ENCODE data around the gene PGM5.
"Not testable (repeated sequence)": the region's sequence is repeated elsewhere in the genome, so short reads cannot be mapped to it uniquely, and the experiment has no call there.

The PGM5 gene

GRCh38 chr9:68377723-68378122, 21.3 kb downstream of the PGM5 start:
- DNase-seq (ENCODE audit: low read depth, low spot score) = not testable (repeated sequence)

DNA sequence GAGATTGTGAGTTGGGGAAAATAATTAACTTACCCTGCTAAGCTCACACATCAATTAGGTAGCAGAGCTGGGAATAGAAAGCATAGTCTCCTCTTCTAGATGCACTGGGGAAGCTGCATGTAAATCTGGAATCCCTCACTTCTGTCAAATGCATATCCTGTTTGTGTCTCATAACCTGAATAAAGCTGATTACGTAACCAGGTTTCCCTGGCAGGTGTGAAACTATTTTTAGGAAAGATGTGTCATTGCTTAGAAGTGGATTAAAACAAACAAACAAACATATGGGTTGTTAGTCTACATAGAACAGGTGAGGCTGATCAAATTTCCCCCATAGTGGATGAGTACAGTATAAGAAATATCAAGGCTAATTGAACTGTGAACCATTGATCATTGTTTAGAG, 27.5 kb downstream of the PGM5 start:
- not testable (repeated sequence) for DNase-seq (ENCODE audit: low read depth, low spot score)

DNA sequence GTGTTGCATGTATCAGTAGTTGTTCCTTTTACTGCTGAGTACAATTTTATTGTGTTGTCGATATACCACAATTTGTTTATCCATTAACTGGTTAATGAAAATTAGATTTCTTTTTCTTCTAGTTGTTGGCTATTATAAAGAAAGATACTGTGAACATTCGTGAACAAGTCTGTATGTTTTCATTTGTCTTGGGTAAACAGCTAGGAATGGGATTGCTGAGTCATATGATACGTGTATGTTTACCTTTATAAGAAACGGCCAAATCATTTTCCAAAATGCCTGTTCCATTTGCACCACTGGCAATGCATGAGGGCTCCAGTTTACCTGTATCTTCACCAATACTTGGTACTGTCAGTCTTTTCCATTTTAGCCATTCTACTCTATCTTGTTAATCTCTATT, 33.1 kb downstream of the PGM5 start:
- DNase-seq (ENCODE audit: low read depth, low spot score) = not testable (repeated sequence)

DNA sequence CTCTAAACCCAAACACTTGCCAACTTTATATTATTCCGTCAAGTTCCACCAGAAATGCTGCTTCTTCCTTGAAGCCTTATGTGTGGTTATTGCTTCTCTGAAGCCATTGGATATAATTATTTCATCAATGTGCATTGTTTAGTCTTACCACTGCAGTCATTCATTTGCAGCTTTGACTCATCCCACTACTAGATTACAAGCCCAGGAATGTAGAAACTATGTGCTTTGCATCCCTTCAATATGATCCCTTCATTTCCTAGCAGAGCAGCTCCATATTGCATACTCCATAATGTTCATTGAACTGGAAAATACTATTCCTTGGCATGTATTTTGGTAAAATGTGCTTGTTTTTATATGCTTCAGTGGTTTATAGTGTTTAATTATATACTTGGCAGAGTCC, 34.3 kb downstream of the PGM5 start:
- not testable (repeated sequence) for DNase-seq (ENCODE audit: low read depth, low spot score)

GRCh38 chr9:68396411-68397094, 40.1 kb downstream of the PGM5 start:
- DNase-seq (ENCODE audit: low read depth, low spot score) = not testable (repeated sequence)

DNA sequence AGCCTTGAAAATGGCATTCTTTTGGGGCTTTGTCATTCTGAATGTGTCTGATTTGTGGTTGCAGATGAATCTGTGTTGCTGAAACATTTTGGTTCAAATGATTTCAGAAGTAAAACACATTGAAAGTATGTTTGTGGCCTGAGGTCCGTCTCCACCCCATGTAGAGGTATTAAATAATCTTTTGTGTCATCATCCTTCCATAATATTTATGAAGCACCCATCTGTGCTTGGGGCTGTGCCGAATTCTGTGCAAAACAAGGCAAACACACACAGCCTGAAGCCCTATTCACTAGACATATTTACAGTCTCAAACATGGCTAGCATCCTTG, 40.6 kb downstream of the PGM5 start:
- DNase-seq (ENCODE audit: low read depth, low spot score) = not testable (repeated sequence)

- not testable (repeated sequence) for DNase-seq (ENCODE audit: low read depth, low spot score)
Measured at GRCh38 chr9:68397796-68398195, 41.4 kb downstream of the PGM5 start.

DNA sequence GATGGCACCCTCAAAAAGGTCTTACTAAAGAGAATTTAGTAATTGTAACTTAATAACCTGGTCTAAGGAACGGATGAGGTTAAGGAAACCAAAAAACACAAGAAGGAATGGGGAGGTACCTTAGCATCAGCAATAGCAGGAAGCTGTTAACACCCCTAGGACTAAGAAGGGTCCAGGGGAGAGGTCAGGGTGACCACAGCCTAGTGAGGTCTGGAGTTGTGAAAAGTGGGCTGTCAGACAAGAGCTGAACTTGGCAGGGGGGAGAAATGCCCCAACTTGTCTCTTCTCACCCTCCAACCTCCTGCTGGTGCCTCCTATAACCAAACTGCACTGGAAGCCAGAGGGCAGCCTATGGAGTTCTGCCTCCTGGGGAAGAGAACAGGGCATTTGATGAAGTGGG, 41.9 kb downstream of the PGM5 start:
- DNase-seq (ENCODE audit: low read depth, low spot score) = not testable (repeated sequence)

GRCh38 chr9:68404421-68405185, 48.2 kb downstream of the PGM5 start:
- DNase-seq (ENCODE audit: low read depth, low spot score) = not testable (repeated sequence)

DNA sequence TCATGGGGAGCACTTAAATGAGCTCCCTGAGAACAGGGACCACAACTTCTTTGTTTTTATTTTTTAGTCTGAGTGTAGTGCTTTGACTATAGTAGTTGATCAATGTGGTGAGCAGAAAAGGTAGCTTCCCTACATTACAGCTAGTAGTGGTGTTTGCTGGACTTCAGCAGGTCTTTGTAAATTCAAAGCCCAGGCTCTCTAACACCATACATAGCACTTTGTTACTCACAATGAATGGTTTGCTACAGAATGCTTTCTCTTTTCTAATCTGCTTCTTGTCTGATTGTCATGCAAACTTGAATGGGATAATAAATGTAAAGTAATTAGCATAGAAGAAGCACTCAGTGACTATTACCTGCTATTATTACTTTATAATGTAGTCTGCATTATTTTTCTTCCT, 55.5 kb downstream of the PGM5 start:
- DNase-seq (ENCODE audit: low read depth, low spot score) = not testable (repeated sequence)

GRCh38 chr9:68412754-68413153, 56.3 kb downstream of the PGM5 start:
- DNase-seq (ENCODE audit: low read depth, low spot score) = not testable (repeated sequence)

- not testable (repeated sequence) for DNase-seq (ENCODE audit: low read depth, low spot score)
Measured at GRCh38 chr9:68415065-68415464, 58.7 kb downstream of the PGM5 start.

DNA sequence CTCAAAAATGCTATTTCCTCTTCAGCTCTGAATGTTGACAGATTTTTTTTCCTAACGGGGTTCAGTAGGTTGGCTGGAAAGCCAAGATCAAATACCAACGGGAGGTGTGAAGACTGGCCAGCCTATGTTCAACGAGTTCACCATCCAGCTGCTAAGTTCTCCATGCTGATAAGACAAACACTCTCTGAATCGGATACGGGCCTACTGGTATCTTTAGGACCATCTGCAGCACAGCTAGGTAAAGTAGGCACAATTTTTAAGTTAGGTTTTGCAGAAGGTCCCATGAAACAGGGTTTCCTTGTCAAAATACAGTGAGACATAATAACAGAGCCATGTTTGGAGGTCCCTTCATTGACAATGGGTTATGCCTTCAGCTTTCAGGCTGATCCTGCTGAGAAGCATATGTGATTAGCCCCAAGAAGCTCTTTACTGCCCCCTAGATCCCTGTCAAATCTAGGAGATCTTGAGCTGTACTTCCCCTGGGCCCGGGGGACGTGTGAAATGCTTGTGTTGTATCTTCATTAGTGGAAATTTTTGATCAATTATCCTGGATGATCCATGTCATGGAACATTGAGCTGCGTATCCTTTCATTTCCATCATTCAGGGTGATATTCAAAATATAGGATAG, 60.6 kb downstream of the PGM5 start:
- DNase-seq (ENCODE audit: low read depth, low spot score) = no peak

GRCh38 chr9:68417762-68418161, 61.4 kb downstream of the PGM5 start:
- DNase-seq (ENCODE audit: low read depth, low spot score) = no peak

DNA sequence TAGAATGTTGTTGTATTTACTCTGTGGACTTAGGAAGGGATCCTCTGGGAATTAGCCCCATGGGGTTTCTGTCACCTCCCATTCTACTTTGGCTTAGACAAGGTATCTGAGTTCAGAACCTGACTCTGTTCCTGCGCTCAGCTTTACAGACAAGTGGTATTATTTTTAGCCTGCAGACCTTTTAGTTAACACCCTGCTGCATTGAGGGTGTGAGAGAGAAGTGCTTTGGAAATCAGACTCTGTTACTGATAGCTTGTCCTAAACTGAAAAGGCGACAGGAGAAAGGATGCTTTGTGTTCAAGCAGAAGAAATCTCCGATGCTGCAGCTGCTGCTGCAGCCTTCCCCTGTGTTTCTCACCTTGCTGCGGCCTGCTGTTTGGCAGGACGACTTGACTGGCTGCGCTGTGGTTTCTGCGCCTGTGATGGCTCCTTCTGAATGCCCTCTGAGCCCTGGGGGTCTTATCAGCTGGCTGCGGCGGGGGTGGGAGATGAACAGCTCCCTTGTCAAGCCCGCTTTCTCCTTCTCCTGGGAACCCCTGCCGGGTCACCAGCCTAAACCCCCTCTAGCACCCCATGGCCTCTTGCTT, 61.9 kb downstream of the PGM5 start:
- DNase-seq (ENCODE audit: low read depth, low spot score) = no peak

GRCh38 chr9:68419901-68420300, 63.5 kb downstream of the PGM5 start:
- DNase-seq (ENCODE audit: low read depth, low spot score) = no peak

DNA sequence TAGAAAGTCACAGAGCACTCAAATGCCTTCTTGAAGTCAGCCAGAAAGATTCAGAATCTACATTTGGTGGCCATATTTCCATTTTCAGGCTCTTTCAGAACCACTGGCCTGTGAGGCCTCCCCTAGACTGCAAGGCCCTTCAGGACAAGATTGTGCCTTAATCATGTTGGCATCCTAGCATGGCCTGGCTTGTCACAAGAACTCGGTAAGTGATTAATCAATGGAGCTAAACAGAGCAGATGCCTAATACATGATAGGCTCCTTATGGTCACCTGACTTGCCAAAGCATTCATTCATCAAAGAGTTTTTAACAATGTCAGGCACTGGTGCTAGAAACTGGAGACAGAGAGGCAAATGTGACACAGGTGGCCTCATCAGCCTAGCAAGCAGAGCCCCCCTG, 70.3 kb downstream of the PGM5 start:
- DNase-seq (ENCODE audit: low read depth, low spot score) = no peak

DNA sequence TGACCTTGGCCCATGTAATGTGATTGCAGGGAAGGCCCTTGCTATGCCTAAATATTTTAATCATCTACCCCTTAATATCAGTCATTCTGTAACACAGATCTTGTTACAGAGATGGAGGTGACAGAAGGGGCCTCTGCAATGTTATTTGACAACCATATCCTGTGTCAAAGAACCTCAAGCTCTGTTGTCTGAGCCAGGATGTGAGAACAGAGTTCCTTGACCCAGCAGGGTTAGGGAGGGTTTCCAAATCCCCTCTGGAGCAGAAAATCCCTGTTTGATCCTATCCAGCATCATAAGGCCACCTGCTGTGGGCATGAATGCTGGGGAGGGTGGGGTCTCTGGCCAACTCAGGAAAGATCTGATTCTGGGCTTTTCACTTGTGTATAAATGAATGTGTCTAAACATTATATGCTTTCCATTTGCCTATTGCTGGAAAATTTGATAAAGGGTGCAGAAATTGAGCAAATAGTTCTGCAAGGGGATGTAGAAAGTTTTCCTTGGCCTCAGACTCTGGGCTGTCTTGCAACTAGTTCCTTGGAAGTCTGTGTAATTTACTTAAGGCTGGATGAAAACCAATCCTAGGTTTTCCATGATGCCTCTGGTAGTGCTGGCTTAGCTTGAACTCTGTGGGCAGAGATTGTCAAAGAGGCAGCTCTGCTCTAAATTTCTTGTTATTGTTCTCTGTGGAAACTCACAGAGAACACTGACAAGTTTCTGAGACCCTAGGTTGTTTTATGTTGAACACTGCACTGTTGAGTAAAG, 71.0 kb downstream of the PGM5 start:
- no peak for DNase-seq (ENCODE audit: low read depth, low spot score)

DNA sequence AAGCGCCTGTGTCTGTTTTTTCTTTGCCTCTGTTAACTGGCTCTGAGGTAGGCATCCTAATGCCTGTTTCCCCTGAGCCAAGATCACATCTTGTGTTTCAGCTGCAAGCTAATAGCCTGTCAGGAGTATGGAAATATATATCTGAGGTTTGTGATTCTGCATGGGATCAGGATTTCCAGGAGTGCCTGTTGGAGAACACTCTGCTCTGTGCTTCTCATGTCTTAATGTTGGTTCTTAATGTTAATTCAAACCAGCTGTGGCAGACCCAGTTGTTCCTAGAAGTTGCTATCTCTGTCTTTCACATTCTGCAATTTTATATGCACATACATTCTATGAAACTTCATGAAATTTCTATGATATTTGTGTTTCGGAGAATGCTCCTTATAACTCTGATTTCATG, 72.1 kb downstream of the PGM5 start:
- no peak for DNase-seq (ENCODE audit: low read depth, low spot score)

DNA sequence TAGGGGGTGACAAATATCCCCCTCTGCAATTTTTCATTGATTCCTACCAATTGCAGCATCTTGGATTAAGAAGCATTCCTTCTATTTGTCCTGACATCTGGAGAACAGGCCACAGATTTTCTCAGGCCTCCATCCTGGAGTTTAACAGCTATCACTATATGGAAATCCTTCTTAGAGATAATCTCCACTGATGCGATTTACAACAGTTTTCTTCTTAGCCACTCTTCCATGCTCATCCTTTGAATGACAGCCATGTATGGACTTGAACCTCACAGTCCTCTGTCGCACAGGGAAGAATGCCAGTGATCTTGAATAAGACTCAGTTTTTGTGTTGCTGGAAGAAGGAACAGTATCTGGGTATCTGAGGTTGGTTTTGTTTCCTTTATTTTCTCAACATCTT, 73.2 kb downstream of the PGM5 start:
- DNase-seq (ENCODE audit: low read depth, low spot score) = no peak

DNA sequence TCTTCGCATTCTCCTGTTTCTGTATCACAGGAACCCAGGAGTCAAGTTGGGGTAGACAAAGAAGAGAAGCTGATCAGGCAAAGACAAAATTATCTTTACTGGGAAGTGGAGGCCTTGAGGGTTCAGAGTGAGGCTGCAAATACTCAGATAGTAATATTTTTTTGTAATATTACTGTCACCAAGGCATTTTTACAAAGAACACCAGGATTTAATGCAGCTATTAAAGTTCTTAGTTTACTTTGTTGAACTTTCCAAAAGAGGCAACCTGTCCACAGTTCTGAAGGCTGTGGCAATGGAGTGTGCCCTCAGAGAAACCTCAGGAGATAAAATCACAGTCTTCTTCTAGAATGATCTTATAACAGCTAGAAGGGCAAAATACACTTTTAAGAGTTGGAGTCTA, 74.9 kb downstream of the PGM5 start:
- DNase-seq (ENCODE audit: low read depth, low spot score) = no peak

Measured in activated CD4-positive, CD25-positive, alpha-beta regulatory T cell treated with anti-CD3 and anti-CD28 coated beads, Interleukin-2, amount 50 U/mL, for 16 hours (primary cell).